UCSD-AML1 (cell line): ENCODE data around the gene SFXN3.

Experiments
- DNase-seq: peaks from one replicate; lab custom pipeline; 2025; ENCODE audit not compliant: unreplicated experiment; lab: John Stamatoyannopoulos, UW

SFXN3 gene

DNA sequence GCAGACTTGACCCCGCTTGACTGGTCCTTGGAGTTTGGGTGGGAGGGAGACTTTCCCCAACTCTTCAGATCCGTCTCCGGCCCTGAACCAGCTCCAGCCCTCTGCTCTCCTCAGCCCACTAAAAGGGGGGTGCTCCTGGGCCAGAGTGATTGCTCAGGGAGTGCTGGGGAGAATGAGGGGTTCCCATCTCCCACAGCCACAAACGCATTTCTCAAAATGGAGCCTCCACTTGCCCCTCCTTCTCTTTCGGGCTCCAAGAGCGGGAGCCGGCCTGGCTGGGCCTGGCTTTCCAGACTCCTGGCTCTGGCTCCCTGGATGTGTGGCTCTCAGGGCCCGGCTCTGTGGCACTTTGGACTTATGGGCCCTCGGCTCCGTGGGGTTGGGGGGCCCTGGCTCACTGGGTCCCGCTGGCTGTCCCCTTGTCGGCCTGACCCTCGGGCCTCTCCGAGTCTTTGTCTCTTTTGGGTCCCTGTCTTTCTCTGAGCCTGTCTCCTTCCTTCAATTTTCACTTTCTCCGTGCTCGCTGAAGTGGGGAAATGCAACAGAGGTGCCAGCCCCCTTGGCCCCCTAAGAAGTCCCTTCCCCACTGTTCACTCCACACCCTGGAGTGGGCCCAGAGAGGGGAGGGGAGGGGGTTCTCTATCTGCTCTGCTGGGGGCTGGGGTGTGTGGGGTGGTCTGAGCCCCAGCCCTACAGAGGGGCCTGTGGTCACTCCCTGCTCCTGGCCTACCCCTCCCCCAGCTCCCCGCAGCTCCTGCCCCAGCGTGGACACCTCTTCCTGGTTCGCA is 30.7 kb upstream of the SFXN3 start:
- DNase-seq = peak; percentile 30

- DNase-seq = peak; percentile 72
Measured at GRCh38 chr10:101000915-101001658, 29.9 kb upstream of the SFXN3 start.

DNA sequence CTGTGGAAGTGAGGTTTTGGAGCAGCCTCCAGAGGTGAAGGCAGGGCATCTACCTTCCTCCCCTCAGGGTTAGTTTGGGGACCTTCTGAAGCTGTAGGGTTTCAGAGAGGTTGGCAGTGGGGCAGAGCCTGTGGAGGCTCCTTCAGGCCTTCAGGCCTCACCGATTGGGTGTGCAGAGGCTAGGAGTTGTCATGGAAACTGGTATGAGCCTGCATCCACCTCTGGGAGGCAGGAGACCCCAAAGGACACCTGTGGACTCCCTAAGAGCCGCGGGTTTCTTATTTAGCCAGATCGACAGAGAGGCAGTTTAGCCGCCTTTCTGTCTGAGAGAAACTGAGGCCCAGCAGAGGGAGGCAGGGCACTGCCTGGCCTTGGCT is 29.4 kb upstream of the SFXN3 start:
- DNase-seq = no peak

- DNase-seq = no peak
Measured at GRCh38 chr10:101002456-101002855, 28.6 kb upstream of the SFXN3 start.

GRCh38 chr10:101003639-101004206 is 27.3 kb upstream of the SFXN3 start:
- no peak for DNase-seq

- DNase-seq = no peak
Measured at GRCh38 chr10:101005361-101005760, 25.7 kb upstream of the SFXN3 start.

GRCh38 chr10:101005869-101006567 is 25.0 kb upstream of the SFXN3 start:
- DNase-seq = no peak

DNA sequence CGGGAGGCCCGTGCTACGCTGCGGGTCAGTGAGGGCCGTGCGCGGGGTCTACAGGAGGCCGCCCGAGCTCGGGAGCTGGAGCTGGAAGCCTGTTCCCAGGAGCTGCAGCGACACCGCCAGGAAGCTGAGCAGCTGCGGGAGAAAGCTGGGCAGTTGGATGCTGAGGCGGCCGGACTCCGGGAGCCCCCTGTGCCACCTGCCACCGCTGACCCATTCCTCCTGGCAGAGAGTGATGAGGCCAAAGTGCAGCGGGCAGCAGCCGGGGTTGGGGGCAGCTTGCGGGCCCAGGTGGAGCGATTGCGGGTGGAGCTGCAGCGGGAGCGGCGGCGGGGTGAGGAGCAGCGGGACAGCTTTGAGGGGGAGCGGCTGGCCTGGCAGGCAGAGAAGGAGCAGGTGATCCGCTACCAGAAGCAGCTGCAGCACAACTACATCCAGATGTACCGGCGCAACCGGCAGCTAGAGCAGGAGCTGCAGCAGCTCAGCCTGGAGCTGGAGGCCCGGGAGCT is 24.4 kb upstream of the SFXN3 start:
- DNase-seq = no peak

GRCh38 chr10:101007099-101007711 is 23.8 kb upstream of the SFXN3 start:
- no peak for DNase-seq

- DNase-seq = no peak
Measured at GRCh38 chr10:101007915-101008822, 22.9 kb upstream of the SFXN3 start.

- DNase-seq = no peak
Measured at GRCh38 chr10:101008823-101009423, 22.1 kb upstream of the SFXN3 start.

DNA sequence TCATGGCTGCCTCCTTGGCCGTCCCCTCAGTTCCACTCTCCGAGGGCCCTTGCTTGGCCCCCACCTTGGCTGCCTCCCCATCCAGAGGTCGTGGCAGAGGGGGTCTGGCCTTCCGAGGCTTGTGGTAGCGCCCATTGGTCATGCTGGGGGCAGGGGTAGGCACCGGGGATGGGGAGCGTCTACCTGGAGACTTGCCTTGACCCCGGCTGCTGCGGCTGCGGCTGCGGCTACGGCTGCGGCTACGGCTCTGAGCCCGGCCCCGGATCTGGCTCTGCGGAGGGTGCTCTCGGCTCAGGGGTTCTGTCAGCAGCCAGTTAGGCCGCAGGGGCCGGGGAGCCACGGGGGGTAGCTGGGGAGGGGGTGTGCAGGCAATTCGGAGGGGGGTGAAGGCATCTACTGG is 20.7 kb upstream of the SFXN3 start:
- DNase-seq = no peak

GRCh38 chr10:101011517-101012423 is 19.3 kb upstream of the SFXN3 start:
- peak; percentile 26 for DNase-seq

DNA sequence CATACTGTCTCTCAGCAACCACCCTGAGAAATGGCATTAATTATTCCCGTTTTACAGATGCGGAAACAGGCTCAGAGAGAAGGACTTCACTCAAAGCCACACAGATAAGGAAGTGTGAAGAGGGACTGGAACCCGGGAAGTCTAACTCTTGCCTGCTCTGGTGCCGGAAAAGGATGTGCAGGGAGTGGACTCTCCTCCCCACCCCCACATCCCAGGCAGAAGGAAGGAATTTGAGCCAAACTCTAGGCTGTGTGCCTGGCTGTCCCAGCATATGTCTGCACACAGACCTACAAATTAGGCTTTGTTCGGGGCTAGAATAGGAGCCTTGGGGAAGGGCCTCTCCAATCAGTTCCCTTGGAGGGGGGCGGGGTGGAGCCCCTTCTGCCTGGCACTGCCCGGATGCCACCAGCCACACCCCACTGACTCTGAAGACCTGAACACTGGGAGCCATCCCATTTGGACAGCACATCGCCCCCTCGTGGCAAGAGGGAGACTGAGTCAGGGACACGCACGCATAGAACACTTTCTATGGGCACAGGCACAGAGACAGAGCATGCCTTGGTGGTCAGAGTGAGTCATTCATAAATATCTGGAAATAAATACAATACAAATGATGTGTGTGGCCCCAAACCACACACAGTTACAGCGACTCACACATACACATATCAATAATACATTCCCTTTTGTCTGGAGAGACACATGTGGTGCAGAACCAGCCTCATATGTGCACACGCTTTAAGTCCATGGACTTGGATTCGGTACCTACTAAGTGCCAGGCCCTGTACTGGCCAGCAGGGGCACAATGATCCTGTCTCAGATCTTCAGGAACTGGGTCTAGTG is 18.3 kb upstream of the SFXN3 start:
- DNase-seq = peak; percentile 87

DNA sequence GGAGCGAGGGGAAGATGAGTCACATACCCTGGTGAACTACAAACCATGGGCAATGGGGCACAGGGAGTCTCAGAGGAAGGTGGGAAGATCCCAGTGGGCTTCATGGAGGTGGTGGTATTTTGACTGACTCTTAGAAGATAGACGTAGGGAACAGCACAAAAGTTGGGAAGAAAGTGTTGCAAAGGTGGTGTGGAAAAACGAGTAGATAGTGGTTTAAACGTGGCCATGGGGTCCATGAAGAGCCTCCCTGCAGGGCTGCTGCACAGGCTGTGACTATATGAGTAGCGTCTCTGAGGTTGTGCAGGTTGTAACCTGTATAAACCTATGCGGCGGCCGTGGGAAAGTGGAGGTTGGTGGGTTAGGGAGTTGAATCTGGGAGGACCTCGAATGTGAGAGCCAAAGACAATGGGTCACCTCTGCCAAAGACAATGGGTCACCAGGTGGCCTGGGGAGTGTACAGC is 17.6 kb upstream of the SFXN3 start:
- DNase-seq = no peak

- peak; percentile 83 for DNase-seq
Measured at GRCh38 chr10:101014230-101014884, 16.7 kb upstream of the SFXN3 start.
